Kidney epithelial cell (primary cell): ENCODE results near the gene IGSF21. TPM values are rescaled to one million over a fixed set of nuclear protein-coding genes. Genes with fewer than 3 reads are reported as not detected.
A peak's percentile ranks its signal among the peaks of the same experiment; 100 is the strongest.

Experiments
- DNase-seq: peaks from one replicate; pipeline ENCODE4 v3.0.0-alpha.2; 2010; ENCODE audit warnings: low read depth
- H3K27me3 ChIP-seq: 2 replicates; pipeline ENCODE4 v1.6.0; 2011; ENCODE audit warnings: low read length; ENCODE audit not compliant: control insufficient read depth, insufficient read depth
- H3K36me3 ChIP-seq: 2 replicates; pipeline ENCODE4 v1.5.1; 2011; ENCODE audit warnings: low read length; ENCODE audit not compliant: control insufficient read depth, insufficient read depth
- H3K4me3 ChIP-seq: 2 replicates; pipeline ENCODE4 v1.5.1; 2011; ENCODE audit warnings: low read depth, mild to moderate bottlenecking, control low read depth, low read length
- CTCF ChIP-seq: IDR thresholded peaks from 2 replicates; pipeline ENCODE4 v1.5.1; 2011; ENCODE audit warnings: mild to moderate bottlenecking, moderate library complexity, low read length, control low read depth, inconsistent platforms; ENCODE audit not compliant: insufficient read depth, poor library complexity, severe bottlenecking
- total RNA-seq: library from RNA; depleted of rRNA; stranded (reverse); fragments of >200 nt; gene quantifications from 2 replicates; pipeline ENCODE4 v1.2.3, GENCODE V29; 2015

IGSF21 gene
- total RNA-seq, 1 donor from 2014 or later, result not detected

- no peak for DNase-seq
- no peak for TF ChIP-seq CTCF
- peaks cover 13% of the 10 kb centered on the region for H3K27me3 ChIP-seq
- H3K4me3 ChIP-seq, result no peak overlapping the region
- no peaks in the 10 kb centered on the region for H3K36me3 ChIP-seq
These were observed 96.0 kb downstream of the IGSF21 start for GRCh38 chr1:18203645-18204044.

- H3K4me3 ChIP-seq, result no peak overlapping the region
- no peaks in the 10 kb centered on the region for H3K36me3 ChIP-seq
- no peak for TF ChIP-seq CTCF
- peaks cover 6% of the 10 kb centered on the region for H3K27me3 ChIP-seq
- DNase-seq, result no peak
These were observed 97.0 kb downstream of the IGSF21 start for GRCh38 chr1:18204575-18204974.

- H3K36me3 ChIP-seq, result no peaks in the 10 kb centered on the region
- DNase-seq, result no peak
- TF ChIP-seq CTCF, result no peak
- H3K4me3 ChIP-seq, result no peak overlapping the region
- peaks cover 2% of the 10 kb centered on the region for H3K27me3 ChIP-seq
These were observed 97.7 kb downstream of the IGSF21 start for GRCh38 chr1:18205319-18205718.

GRCh38 chr1:18211764-18212163 lies 104.2 kb downstream of the IGSF21 start:
- no peak for TF ChIP-seq CTCF
- DNase-seq, result no peak
- Histone ChIP-seq H3K4me3 (no peak overlapping the region), H3K27me3 (no peaks in the 10 kb centered on the region), H3K36me3 (no peaks in the 10 kb centered on the region)

- Histone ChIP-seq H3K4me3 (no peak overlapping the region), H3K36me3 (no peaks in the 10 kb centered on the region), H3K27me3 (no peaks in the 10 kb centered on the region)
- DNase-seq, result no peak
- TF ChIP-seq CTCF, result peak; percentile 30
These were observed 109.9 kb downstream of the IGSF21 start for GRCh38 chr1:18217398-18218043.

GRCh38 chr1:18229625-18230024 lies 122.0 kb downstream of the IGSF21 start:
- H3K4me3 ChIP-seq, result no peak overlapping the region
- H3K27me3 ChIP-seq, result no peaks in the 10 kb centered on the region
- no peaks in the 10 kb centered on the region for H3K36me3 ChIP-seq
- TF ChIP-seq CTCF, result no peak
- DNase-seq, result no peak
